Measurements from ENCODE around the gene KCNC4. TPM values are rescaled to one million over a fixed set of nuclear protein-coding genes. Genes with fewer than 3 reads are reported as not detected.

Gene KCNC4
- total RNA-seq, 1 experiment from 2014 or later = 8.9 TPM

GRCh38 chr1:110200190-110200589 is 9.9 kb upstream of the KCNC4 start:
- Histone ChIP-seq H2BK15ac (ENCODE audit: low read depth, low read length) (no peak overlapping the region), H3K23ac (ENCODE audit: insufficient read length, low read depth, low read length) (no peak overlapping the region), H2BK20ac (ENCODE audit: low read depth, low read length, poor library complexity, severe bottlenecking) (no peak overlapping the region), H3K4me2 (ENCODE audit: insufficient read depth, insufficient read length, low read length) (no peak overlapping the region), H2BK5ac (ENCODE audit: insufficient read length, low read length) (no peak overlapping the region), H2BK120ac (ENCODE audit: low read depth, low read length, poor library complexity, severe bottlenecking) (no peak overlapping the region), H3K79me2 (ENCODE audit: insufficient read depth, low read length) (no peaks in the 10 kb centered on the region), H3K56ac (ENCODE audit: insufficient read length, low read depth, low read length) (no peak overlapping the region), H2AK5ac (ENCODE audit: insufficient read length, low read length) (no peak overlapping the region), H3K9ac (ENCODE audit: extremely low read depth, insufficient read length, low read length) (no peak overlapping the region), H4K5ac (ENCODE audit: insufficient read length, low read depth, low read length) (no peak overlapping the region), H3K9me3 (ENCODE audit: control insufficient read depth, low read depth, low read length) (no peaks in the 10 kb centered on the region), H3K79me1 (ENCODE audit: insufficient read depth, low read depth, low read length, poor library complexity, severe bottlenecking) (no peaks in the 10 kb centered on the region), H3K23me2 (ENCODE audit: insufficient read length, low read depth, low read length, poor library complexity, severe bottlenecking) (no peaks in the 10 kb centered on the region), H2BK12ac (ENCODE audit: insufficient read length, low read depth, low read length) (no peak overlapping the region), H4K8ac (replicated peaks; ENCODE audit: insufficient read length, low read depth, low read length) (no peak overlapping the region), H3K4me1 (ENCODE audit: insufficient read depth, low read length) (no peaks in the 10 kb centered on the region), H3K27ac (ENCODE audit: insufficient read length, low read depth, low read length) (no peak overlapping the region), H4K20me1 (ENCODE audit: control insufficient read depth, insufficient read depth, insufficient read length) (no peaks in the 10 kb centered on the region), H3K18ac (ENCODE audit: insufficient read length, low read depth, low read length) (no peak overlapping the region), H3K14ac (ENCODE audit: insufficient read depth, low read length) (no peak overlapping the region), H3T11ph (ENCODE audit: low read length) (no peak overlapping the region), H3K27me3 (ENCODE audit: insufficient read depth, low read length) (no peaks in the 10 kb centered on the region), H2AFZ (ENCODE audit: low read length) (no peak overlapping the region), H3K4ac (ENCODE audit: low read depth, low read length) (no peak overlapping the region), H4K91ac (ENCODE audit: insufficient read length, low read depth, low read length) (no peak overlapping the region)
- Mint-ChIP-seq H3K27ac (no peak overlapping the region), H3K4me1 (peaks cover 11% of the 10 kb centered on the region in 2 experiments), H3K36me3 (ENCODE audit: insufficient read depth in 1 of 3, low read depth in 3 of 3) (no peaks in the 10 kb centered on the region), H3K4me3 (no peak overlapping the region), H3K27me3 (ENCODE audit: low read depth) (peaks cover 2% of the 10 kb centered on the region; the same call in 1 of the 2 replicates), H3K9me3 (no peaks in the 10 kb centered on the region)
- WGBS (ENCODE audit: extremely low coverage, insufficient read length, low lambda C conversion rate) = no CpG with 5 or more reads among the region's 2 CpGs
- no peak for DNase-seq
- TF ChIP-seq CTCF (conservative IDR thresholded peaks at IDR 0.05) = no peak

Measured in H9 (cell line).